ENCODE measurements around the gene CCDC40. TPM values are rescaled to one million over a fixed set of nuclear protein-coding genes. Genes with fewer than 3 reads are reported as not detected.

CCDC40 gene
- total and polyA plus RNA-seq, 2 of the 13 experiments (the other 11 are each of a cell fraction or from before 2014, with no cell fraction given): 4.1 to 5.5 TPM

DNA sequence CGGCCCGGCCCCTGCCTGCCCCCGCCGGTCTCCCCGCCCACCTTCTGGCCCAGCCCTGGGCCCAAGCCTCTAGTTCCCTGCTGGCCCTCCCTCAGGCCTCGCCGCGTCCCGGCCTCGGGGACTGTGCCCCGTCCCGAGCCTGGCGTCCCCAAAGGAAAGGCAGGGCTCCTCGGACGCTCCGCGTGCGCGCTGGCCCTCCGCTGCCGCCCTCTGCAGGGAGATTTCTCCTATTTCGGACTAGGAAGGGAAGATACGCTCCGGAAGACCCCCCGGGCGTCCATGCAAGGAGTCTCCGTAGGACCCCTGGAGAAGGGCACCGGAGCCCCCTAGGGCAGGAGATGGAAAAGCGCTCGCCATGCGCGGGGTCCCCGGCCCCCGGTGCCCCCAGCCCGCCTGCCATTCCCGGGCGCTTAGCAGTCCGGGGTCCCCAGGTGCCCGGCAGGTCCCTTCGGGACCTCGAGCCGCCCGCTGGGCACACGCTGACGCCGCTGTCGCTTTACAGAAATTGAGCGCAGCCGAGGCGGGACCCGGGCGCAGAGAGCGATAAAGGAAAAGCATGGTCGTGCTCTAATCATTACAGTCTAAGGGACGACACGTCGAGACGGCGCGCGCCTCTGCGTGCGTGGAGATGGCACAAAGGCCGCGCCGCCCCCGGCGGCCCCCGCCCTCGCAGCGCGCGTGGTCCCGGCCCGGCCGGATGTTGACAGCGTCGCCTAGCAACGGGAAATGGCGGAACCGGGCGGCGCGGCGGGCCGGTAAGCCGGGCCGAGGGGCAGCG lies at the start of gene CCDC40 (continued):
- TF ChIP-seq, protein P1, sequence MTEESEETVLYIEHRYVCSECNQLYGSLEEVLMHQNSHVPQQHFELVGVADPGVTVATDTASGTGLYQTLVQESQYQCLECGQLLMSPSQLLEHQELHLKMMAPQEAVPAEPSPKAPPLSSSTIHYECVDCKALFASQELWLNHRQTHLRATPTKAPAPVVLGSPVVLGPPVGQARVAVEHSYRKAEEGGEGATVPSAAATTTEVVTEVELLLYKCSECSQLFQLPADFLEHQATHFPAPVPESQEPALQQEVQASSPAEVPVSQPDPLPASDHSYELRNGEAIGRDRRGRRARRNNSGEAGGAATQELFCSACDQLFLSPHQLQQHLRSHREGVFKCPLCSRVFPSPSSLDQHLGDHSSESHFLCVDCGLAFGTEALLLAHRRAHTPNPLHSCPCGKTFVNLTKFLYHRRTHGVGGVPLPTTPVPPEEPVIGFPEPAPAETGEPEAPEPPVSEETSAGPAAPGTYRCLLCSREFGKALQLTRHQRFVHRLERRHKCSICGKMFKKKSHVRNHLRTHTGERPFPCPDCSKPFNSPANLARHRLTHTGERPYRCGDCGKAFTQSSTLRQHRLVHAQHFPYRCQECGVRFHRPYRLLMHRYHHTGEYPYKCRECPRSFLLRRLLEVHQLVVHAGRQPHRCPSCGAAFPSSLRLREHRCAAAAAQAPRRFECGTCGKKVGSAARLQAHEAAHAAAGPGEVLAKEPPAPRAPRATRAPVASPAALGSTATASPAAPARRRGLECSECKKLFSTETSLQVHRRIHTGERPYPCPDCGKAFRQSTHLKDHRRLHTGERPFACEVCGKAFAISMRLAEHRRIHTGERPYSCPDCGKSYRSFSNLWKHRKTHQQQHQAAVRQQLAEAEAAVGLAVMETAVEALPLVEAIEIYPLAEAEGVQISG (CRISPR knock-in tag; IDR thresholded peaks at IDR 0.05): peak; percentile 26; the same call in 1 of the 2 replicates
- TF ChIP-seq SP5 (CRISPR knock-in tag; IDR thresholded peaks at IDR 0.05; ENCODE audit: borderline replicate concordance, low read depth): peak; percentile 31; the same call in 1 of the 2 replicates
- TF ChIP-seq HOXA7 (CRISPR knock-in tag; IDR thresholded peaks at IDR 0.05): no peak
- TF ChIP-seq ZSCAN9 (CRISPR knock-in tag; IDR thresholded peaks at IDR 0.05; ENCODE audit: borderline replicate concordance): peak; percentile 40; the same call in 1 of the 2 replicates
- no peak; the same call in 1 of the 2 replicates for TF ChIP-seq RBAK (CRISPR knock-in tag; IDR thresholded peaks at IDR 0.05)
- peak; percentile 60; the same call in 1 of the 2 replicates for TF ChIP-seq ZNF160 (CRISPR knock-in tag; IDR thresholded peaks at IDR 0.05)
- no peak for TF ChIP-seq ZNF460 (CRISPR knock-in tag; IDR thresholded peaks at IDR 0.05; ENCODE audit: borderline replicate concordance)
- peak; percentile 92 for TF ChIP-seq GABPB1 (CRISPR knock-in tag; IDR thresholded peaks at IDR 0.05)
- TF ChIP-seq ELF4 (CRISPR knock-in tag; IDR thresholded peaks at IDR 0.05; ENCODE audit: borderline replicate concordance): no peak
- TF ChIP-seq HDAC2 (CRISPR knock-in tag; IDR thresholded peaks at IDR 0.05): peak; percentile 12; the same call in 1 of the 2 replicates
- TF ChIP-seq, protein P2, sequence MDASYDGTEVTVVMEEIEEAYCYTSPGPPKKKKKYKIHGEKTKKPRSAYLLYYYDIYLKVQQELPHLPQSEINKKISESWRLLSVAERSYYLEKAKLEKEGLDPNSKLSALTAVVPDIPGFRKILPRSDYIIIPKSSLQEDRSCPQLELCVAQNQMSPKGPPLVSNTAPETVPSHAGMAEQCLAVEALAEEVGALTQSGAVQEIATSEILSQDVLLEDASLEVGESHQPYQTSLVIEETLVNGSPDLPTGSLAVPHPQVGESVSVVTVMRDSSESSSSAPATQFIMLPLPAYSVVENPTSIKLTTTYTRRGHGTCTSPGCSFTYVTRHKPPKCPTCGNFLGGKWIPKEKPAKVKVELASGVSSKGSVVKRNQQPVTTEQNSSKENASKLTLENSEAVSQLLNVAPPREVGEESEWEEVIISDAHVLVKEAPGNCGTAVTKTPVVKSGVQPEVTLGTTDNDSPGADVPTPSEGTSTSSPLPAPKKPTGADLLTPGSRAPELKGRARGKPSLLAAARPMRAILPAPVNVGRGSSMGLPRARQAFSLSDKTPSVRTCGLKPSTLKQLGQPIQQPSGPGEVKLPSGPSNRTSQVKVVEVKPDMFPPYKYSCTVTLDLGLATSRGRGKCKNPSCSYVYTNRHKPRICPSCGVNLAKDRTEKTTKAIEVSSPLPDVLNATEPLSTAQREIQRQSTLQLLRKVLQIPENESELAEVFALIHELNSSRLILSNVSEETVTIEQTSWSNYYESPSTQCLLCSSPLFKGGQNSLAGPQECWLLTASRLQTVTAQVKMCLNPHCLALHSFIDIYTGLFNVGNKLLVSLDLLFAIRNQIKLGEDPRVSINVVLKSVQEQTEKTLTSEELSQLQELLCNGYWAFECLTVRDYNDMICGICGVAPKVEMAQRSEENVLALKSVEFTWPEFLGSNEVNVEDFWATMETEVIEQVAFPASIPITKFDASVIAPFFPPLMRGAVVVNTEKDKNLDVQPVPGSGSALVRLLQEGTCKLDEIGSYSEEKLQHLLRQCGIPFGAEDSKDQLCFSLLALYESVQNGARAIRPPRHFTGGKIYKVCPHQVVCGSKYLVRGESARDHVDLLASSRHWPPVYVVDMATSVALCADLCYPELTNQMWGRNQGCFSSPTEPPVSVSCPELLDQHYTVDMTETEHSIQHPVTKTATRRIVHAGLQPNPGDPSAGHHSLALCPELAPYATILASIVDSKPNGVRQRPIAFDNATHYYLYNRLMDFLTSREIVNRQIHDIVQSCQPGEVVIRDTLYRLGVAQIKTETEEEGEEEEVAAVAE (CRISPR knock-in tag; IDR thresholded peaks at IDR 0.05; ENCODE audit: borderline replicate concordance): no peak
- TF ChIP-seq U2AF2 (IDR thresholded peaks at IDR 0.05; ENCODE audit: low read depth, low read length): peak; percentile 17; the same call in 1 of the 2 replicates
- no peak for TF ChIP-seq ZBTB1 (CRISPR knock-in tag; IDR thresholded peaks at IDR 0.05; ENCODE audit: borderline replicate concordance)
- TF ChIP-seq MTA1 (CRISPR knock-in tag; IDR thresholded peaks at IDR 0.05; ENCODE audit: borderline replicate concordance): 0 out of 2 replicates have a peak, but pooled peaks have one; percentile 20
- TF ChIP-seq SAP130 (CRISPR knock-in tag; IDR thresholded peaks at IDR 0.05; ENCODE audit: low read depth): peak; percentile 99
- TF ChIP-seq, protein P3, sequence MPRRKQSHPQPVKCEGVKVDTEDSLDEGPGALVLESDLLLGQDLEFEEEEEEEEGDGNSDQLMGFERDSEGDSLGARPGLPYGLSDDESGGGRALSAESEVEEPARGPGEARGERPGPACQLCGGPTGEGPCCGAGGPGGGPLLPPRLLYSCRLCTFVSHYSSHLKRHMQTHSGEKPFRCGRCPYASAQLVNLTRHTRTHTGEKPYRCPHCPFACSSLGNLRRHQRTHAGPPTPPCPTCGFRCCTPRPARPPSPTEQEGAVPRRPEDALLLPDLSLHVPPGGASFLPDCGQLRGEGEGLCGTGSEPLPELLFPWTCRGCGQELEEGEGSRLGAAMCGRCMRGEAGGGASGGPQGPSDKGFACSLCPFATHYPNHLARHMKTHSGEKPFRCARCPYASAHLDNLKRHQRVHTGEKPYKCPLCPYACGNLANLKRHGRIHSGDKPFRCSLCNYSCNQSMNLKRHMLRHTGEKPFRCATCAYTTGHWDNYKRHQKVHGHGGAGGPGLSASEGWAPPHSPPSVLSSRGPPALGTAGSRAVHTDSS (CRISPR knock-in tag; conservative IDR thresholded peaks at IDR 0.05): no peak
- TF ChIP-seq, protein P4, sequence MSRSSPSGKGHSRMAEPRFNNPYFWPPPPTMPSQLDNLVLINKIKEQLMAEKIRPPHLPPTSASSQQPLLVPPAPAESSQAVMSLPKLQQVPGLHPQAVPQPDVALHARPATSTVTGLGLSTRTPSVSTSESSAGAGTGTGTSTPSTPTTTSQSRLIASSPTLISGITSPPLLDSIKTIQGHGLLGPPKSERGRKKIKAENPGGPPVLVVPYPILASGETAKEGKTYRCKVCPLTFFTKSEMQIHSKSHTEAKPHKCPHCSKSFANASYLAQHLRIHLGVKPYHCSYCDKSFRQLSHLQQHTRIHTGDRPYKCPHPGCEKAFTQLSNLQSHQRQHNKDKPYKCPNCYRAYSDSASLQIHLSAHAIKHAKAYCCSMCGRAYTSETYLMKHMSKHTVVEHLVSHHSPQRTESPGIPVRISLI (CRISPR knock-in tag; IDR thresholded peaks at IDR 0.05; ENCODE audit: borderline replicate concordance): no peak
- peak; percentile 94 for TF ChIP-seq YY1 (IDR thresholded peaks at IDR 0.05; ENCODE audit: insufficient read depth, insufficient replicate concordance, low read depth, low read length)
